Psoas muscle (tissue), 8 donors: ENCODE results near the gene TIPRL. TPM values are rescaled to one million over a fixed set of nuclear protein-coding genes. Genes with fewer than 3 reads are reported as not detected.

Experiments used
- ATAC-seq, 4 donors: fragments of 200-7000 bp; cut with Tn5 transposase; one replicate each; pipeline ENCODE4 v1.9.1; 2020; ENCODE audit warnings: moderate library complexity in 3 of 4, mild to moderate bottlenecking in 2 of 4
- DNase-seq, 2 donors: peaks; one replicate each; pipeline ENCODE4 v3.0.0-alpha.2; 2020
- H3K27ac ChIP-seq: fragments of 200-600 bp; one replicate; pipeline ENCODE4 v1.8.0; 2022
- H3K27me3 ChIP-seq, 3 donors: fragments of 200-600 bp in 1 of 3; one replicate each; pipeline versions ENCODE4 v1.6.1 to v1.8.0; 2013 to 2022; ENCODE audit warnings: low read length in 2 of 3, mild to moderate bottlenecking in 2 of 3, moderate library complexity in 1 of 3; ENCODE audit not compliant: insufficient read depth in 3 of 3
- H3K36me3 ChIP-seq, 2 donors: fragments of 200-600 bp in 1 of 2; one replicate each; pipeline versions ENCODE4 v1.6.1 to v1.8.0; 2013 to 2022; ENCODE audit warnings: low read depth in 1 of 2, mild to moderate bottlenecking in 1 of 2, moderate library complexity in 1 of 2; ENCODE audit not compliant: insufficient read depth in 1 of 2
- H3K4me1 ChIP-seq: fragments of 200-600 bp; one replicate; pipeline ENCODE4 v1.8.0; 2022
- H3K4me3 ChIP-seq: fragments of 200-600 bp; one replicate; pipeline ENCODE4 v1.8.0; 2022; ENCODE audit warnings: mild to moderate bottlenecking
- H3K9me3 ChIP-seq: fragments of 200-600 bp; one replicate; pipeline ENCODE4 v1.8.0; 2022
- WGBS, 3 donors: extraction: QIAGEN DNeasy Blood & Tissue Kit; methylation state at CpG; one replicate each; pipeline versions ENCODE4 v1.1.6 to v1.1.7; 2013; 5-methylcytosine and 5-hydroxymethylcytosine counted together
- intact Hi-C, 2 donors: fragments of 100-400 bp; cut with DNase I; formaldehyde crosslinking; loops; one replicate each; pipeline versions ENCODE4 v1.11.0 to v1.14.2; 2022
- polyA plus RNA-seq, 3 donors: library from polyadenylated mRNA; stranded (reverse); fragments of 200-250 nt; gene quantifications; one replicate each; pipeline ENCODE4 v1.2.3, GENCODE V29; 2013
- total RNA-seq, 4 donors: library from RNA; stranded (reverse); fragmentation: NEBNext Ultra II Directional in 2 of 4; extraction: Animal tissue kit (Norgen Biotek cat#: 25700) in 2 of 4; gene quantifications; one replicate each; pipeline versions ENCODE4 v1.2.1 to v1.2.4, GENCODE V29; 2021 to 2023
- TF ChIP-seq, protein P1 (sequence below): fragments of 200-600 bp; IDR thresholded peaks from one replicate; pipeline ENCODE4 v1.8.0; 2022; ENCODE audit warnings: antibody characterized with exemption
- donor health status: healthy with polysubstance abuse.
- donor health status: DM: no; HTN: no; CAD: no; lungs with moderate emphysema.
- donor health status: Bipolar disorder and iron deficiency.
- donor health status: healthy.
- donor health status: DM: yes; HTN: yes; CAD: no.
- donor health status: DM: no; HTN: no; CAD: no.
- donor health status: DM: no; HTN: no; CAD: no.
- donor health status: DM: yes; HTN: yes; CAD: no.

The TIPRL gene
- total and polyA plus RNA-seq, 7 donors: 15.3 to 34.7 (median 30.7) TPM

DNA sequence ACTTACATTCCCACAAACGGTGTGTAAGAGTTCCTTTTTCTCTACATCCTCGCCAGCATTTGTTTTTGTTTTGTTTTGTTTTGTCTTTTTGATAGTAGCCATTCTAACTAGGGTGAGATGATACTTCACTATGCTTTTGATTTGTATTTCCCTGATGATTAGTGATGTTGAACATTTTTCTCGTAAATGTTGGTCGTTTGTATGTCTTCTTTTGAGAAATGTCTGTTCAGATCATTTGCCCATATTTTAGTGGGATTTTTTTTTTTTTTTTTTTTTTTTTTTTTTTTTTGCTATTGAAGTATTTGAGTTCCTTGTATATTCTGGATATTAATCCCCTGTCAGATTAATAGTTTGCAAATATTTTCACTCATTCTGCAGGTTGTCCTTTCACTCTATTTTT is 22.9 kb upstream of the TIPRL start:
- Histone ChIP-seq H3K4me3 (no peak overlapping the region), H3K27me3 (no peaks in the 10 kb centered on the region), H3K36me3 (no peaks in the 10 kb centered on the region), H3K9me3 (peaks cover 6% of the 10 kb centered on the region), H3K27ac (no peak overlapping the region), H3K4me1 (no peaks in the 10 kb centered on the region)
- 56 to 83% (median 68%) methylated on average over 4 of the region's 4 CpGs for WGBS, 3 donors
- TF ChIP-seq, protein P1, sequence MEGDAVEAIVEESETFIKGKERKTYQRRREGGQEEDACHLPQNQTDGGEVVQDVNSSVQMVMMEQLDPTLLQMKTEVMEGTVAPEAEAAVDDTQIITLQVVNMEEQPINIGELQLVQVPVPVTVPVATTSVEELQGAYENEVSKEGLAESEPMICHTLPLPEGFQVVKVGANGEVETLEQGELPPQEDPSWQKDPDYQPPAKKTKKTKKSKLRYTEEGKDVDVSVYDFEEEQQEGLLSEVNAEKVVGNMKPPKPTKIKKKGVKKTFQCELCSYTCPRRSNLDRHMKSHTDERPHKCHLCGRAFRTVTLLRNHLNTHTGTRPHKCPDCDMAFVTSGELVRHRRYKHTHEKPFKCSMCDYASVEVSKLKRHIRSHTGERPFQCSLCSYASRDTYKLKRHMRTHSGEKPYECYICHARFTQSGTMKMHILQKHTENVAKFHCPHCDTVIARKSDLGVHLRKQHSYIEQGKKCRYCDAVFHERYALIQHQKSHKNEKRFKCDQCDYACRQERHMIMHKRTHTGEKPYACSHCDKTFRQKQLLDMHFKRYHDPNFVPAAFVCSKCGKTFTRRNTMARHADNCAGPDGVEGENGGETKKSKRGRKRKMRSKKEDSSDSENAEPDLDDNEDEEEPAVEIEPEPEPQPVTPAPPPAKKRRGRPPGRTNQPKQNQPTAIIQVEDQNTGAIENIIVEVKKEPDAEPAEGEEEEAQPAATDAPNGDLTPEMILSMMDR: no peak
- intact Hi-C loops: no loop called here
- DNase-seq: no peak
- ATAC-seq: no peak

DNA sequence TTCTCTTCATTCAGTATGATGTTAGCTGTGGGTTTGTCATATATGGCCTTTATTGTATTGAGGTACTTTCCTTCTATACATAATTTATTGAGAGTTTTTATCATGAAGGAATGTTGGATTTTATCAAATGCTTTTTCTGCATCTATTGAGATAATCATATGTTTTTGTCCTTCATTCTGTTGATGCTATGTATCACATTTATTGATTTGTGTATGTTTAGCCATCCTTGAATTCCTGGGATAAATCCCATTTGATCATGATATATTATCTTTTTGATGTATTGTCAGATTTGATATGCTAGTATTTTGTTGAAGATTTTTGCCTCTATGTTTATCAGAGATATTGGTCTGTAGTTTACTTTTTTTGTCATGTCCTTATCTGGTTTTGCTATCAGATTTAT is 21.1 kb upstream of the TIPRL start:
- intact Hi-C loops: no loop called here
- no peaks in the 10 kb centered on the region for H3K27me3 ChIP-seq
- H3K9me3 ChIP-seq: peaks cover 6% of the 10 kb centered on the region
- H3K27ac ChIP-seq: no peak overlapping the region
- no peaks in the 10 kb centered on the region for H3K4me1 ChIP-seq
- TF ChIP-seq, protein P1: no peak
- no peak for ATAC-seq
- H3K36me3 ChIP-seq: no peaks in the 10 kb centered on the region
- DNase-seq: no peak
- no peak overlapping the region for H3K4me3 ChIP-seq

DNA sequence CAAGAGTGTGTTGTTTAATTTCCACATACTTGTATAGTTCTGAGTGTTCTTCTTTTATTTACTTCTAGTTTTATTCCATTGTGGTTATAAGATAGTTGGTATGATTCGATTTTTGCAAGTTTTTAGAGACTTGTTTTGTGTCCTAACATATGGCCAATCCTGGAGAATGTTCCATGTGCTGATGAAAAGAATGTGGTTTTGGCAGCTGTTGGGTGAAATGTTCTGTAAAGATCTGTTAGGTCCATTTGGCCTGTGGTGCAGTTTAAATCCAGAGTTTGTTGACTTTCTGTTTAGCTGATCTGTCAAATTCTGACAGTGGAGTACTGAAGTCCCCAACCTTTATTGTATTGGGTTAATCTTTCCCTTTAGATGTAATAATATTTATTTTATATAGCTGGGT is 19.5 kb upstream of the TIPRL start:
- no peak overlapping the region for H3K4me3 ChIP-seq
- H3K9me3 ChIP-seq: peaks cover 6% of the 10 kb centered on the region
- ATAC-seq: no peak
- TF ChIP-seq, protein P1: no peak
- intact Hi-C loops: no loop called here
- no peaks in the 10 kb centered on the region for H3K36me3 ChIP-seq
- H3K27ac ChIP-seq: no peak overlapping the region
- no peaks in the 10 kb centered on the region for H3K27me3 ChIP-seq
- WGBS, 3 donors: 51 to 62% (median 61%) methylated on average over 1 of the region's 1 CpG
- DNase-seq: no peak
- no peaks in the 10 kb centered on the region for H3K4me1 ChIP-seq

DNA sequence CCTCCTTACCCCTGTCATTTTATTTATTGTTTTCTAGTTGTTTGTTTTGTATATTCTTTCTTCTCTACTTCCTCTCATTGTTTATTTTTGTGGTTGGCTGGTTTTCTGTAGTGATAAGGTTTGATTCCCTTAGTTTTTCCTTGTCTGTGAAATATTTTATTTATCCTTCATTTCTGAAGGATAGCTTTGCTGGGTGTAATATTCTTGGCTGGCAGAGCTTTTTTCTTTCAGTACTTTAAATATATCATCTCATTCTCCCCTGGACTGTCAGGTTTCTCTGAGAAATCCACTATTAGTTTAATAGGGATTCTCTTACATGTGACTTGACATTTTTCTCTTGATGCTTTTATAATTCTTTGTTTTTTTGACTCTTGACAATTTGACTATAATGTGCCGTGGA is 18.8 kb upstream of the TIPRL start:
- Histone ChIP-seq H3K27me3 (no peaks in the 10 kb centered on the region), H3K36me3 (no peaks in the 10 kb centered on the region), H3K9me3 (peaks cover 6% of the 10 kb centered on the region), H3K4me3 (no peak overlapping the region), H3K27ac (no peak overlapping the region), H3K4me1 (no peaks in the 10 kb centered on the region)
- no peak for DNase-seq
- no peak for ATAC-seq
- TF ChIP-seq, protein P1: no peak
- WGBS, 3 donors: 89 to 97% (median 93%) methylated on average over 1 of the region's 1 CpG
- intact Hi-C loops: no loop called here

DNA sequence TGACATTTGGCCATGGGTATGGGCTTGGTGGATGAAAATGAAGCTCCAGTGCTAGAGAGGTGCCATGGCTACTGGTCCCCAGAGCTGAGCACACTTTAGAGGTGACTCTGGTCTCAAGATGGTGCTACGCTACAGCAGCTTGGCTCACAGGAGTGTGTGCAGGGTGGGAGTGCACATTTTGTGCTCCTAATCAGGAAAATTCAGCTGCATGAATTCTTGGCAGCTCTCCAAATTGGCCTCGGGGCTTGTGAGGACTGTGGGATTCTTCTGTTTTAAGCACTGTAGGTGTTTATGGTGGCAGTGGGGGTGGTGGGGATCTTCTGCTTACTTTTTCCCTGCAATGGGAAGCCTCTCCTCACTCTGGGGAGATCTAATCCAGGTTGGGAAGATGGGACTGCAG is 17.3 kb upstream of the TIPRL start:
- H3K27me3 ChIP-seq: no peaks in the 10 kb centered on the region
- peaks cover 6% of the 10 kb centered on the region for H3K9me3 ChIP-seq
- H3K4me1 ChIP-seq: no peaks in the 10 kb centered on the region
- TF ChIP-seq, protein P1: no peak
- DNase-seq (no peak), ATAC-seq (no peak)
- intact Hi-C loops: no loop called here
- WGBS, 3 donors: 30 to 40% (median 37%) methylated on average over 2 of the region's 2 CpGs
- no peak overlapping the region for H3K4me3 ChIP-seq
- H3K36me3 ChIP-seq: no peaks in the 10 kb centered on the region
- no peak overlapping the region for H3K27ac ChIP-seq
